ENCODE measurements around the gene COX19. TPM values are rescaled to one million over a fixed set of nuclear protein-coding genes. Genes with fewer than 3 reads are reported as not detected.

COX19 gene
- polyA plus RNA-seq, 4 donors = 10.3 to 17.0 (median 14.8) TPM

DNA sequence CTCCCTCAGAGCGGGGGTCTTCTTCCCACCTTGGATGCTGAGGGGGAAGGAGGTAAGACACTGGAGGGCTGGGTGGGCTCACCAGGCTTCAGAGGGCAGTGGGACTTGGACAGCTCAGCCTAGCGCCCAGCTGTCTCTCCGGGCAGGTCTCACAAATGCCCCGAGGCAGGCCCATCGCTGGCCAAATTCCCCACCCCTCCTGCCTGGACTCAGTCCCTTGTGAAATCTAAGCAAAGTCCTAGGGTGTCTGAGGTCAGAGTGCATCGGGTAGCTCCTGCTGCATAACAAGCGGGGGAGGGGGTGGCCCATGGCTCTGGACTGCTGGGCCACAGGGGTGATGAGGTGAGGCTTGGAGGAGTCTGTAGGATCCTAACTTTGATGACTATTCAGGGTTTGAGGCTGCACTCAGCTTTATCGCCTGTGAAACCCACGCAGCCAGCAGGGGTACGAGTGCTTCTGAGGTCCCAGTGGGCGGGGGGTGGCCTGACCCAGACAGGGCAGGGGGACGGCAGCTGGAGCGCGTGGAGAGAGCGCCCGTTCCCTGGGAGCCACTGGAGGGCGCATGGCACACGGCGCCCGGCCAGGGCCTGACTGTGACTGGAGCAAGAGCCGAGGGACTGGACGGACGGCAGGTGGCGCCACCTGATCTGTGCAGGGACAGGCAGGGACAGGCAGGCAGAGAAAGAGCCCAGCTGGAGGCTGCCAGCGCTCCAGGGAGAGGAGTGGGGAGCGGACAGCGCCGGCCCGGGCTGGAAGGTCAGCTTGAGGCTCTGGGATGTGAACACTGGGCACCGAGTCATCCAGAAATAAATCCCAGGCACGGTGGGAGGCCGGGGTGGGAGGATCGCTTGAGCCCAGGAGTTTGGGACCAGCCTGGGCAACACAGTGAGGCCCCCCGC lies 17.6 kb upstream of the COX19 start:
- peak; percentile 66 to 96 (median 90) for DNase-seq (ENCODE audit: low read depth in 4 of 4, low spot score in 2 of 4)

DNA sequence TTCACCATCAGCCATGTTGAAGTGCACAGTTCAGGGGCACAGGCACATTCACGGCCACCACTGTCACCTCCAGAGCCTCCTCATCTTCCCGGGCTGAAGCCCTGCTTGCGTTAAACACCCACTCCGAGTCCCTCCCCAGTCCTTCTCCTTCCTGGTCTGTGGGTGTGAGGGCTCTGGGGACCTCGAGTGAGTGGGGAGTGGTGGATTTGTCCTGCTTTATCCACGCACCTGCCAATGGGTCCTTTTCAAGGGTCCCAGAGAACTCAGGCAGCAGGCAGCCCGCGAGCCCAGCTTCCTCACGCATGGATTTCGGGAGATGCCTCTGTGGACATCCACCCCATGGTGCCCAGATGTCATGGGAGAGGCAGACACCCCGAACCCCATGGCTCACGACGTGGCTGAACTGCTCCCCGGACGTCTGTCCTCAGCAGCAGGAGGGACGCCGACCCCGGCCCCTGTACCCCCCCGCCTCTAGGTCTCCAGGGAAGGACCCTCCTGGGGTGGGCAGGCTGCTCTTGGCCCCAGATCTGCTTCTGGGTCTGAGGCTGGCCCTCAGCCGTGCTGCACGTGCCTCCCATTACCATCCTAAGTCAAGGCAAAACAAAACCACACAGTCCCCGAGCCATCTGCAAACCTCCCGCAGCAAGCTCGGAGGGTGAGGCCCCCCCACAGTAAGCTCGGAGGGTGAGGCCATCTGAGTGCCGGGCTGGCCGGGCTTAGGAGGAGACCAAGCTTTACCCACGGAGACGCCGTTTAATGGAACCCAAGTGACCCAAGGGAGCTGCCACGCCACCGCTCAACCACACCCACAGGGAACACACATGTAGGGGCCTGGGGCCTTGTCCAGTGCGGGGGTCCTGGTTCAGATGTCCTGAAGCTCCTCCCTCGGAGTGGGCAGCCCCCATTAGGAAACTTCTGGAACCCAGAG lies 16.6 kb upstream of the COX19 start:
- no peak for DNase-seq (ENCODE audit: low read depth in 4 of 4, low spot score in 2 of 4)

DNA sequence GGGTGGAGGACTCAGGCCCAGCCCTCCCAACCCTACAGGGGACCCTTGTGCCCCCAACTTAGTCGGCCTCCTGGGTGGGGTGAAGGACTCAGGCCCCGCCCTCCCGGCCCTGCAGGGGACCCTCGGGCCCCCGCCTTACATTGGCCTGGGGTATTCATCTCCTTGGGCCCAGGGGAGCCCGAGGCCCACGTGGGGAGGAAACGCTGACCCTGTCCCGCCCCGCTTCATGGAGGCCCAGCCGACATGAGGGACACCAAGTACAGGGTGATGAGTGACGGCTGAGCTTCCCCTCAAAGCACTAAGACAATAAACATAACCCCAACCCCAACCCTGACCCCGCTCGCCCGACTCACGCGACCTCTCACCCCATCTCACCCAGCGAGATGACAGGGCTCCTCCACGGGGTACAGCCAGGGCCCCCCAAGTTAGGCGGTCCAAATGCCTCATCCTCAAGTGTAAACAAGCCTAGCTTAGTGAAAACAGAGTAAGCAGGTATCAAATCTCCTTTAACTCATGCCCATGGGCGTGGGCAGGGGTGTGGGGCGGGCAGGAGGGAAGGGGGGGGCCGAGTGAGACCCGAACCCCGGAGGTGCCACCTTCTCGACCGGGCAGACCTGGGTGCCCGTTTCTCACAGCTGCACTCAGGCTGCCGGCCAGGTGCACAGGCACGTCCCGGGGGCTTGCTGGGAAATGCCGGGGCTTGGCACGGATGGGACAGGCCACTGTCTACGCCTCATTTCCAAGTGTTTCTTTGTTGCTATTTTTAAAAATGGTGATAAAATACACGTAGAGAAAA lies 15.8 kb upstream of the COX19 start:
- no peak for DNase-seq (ENCODE audit: low read depth in 4 of 4, low spot score in 2 of 4)

DNA sequence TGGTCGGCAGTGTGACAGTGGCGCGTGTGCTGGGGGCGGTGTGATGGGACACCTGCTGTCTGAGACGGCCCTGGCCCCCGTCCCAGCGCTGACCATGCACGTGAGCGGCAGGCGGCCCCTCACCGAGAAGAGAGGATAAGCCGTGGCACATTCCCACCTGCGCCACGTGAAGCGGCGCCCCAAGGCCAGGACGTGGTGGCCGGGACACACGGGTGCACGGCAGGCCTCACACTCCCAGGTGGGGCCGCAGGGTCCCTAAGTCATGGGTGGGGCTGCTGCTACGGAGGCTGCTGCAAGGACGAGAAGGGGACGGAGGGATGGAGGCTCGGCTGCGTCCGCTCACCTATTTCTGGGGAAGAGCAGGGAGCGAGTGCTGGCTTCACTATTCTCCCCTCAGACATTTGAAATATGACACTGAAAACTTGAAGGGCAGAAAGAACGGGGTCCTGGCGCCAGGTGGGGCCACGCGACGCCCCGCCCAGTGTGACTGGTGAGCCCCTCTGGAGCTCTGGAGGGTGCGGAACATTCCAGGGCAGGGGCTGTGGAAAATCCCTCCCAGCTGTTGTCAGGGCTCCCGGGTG lies 15.1 kb upstream of the COX19 start:
- DNase-seq (ENCODE audit: low read depth in 4 of 4, low spot score in 2 of 4) = no peak

DNA sequence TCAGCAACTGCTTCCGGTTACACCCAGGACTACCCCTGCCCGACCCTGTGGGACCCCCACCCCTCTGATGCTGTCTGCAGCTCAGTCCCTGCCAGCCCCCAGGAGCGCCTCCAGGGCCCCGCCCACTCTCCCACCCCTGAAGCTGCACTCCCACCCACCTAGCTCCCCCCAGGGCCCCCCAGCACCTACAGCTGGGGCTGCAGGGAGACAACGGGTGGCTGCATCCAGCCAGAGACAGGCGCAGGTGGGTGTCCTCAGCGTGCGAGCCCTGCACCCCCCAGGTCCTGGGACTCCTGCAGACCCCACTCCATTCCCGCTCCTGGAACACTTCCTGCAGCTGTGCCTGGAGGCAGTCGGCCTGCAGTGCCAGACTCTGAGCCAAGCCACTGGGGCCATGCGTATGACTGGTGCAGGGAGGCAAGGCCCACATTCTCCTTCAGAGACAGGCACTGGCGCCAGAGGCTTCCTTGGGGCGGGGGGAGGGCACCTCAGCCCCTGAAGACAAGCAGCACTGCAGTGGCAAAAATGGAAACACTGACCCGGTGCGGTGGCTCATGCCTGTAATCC lies 13.7 kb upstream of the COX19 start:
- DNase-seq (ENCODE audit: low read depth in 4 of 4, low spot score in 2 of 4) = no peak

DNA sequence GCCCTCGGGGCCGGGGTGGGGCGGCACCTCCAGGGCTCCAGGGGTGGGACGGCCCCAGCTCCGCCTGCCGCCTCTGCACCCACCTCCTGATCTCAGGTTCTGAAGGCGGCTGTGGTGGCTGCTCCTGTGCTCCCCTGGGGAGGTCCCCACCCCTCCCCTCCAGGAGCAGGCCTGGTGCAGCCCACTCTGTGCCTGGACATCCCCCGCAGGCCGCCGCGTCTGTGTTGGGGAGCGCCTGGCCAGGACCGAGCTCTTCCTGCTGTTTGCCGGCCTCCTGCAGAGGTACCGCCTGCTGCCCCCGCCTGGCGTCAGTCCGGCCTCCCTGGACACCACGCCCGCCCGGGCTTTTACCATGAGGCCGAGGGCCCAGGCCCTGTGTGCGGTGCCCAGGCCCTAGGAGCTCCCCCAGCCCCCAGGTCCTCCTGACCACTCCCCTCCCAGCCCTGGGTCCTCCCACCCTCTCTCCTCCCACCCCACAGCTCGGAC lies 13.1 kb upstream of the COX19 start:
- no peak for DNase-seq (ENCODE audit: low read depth in 4 of 4, low spot score in 2 of 4)

DNA sequence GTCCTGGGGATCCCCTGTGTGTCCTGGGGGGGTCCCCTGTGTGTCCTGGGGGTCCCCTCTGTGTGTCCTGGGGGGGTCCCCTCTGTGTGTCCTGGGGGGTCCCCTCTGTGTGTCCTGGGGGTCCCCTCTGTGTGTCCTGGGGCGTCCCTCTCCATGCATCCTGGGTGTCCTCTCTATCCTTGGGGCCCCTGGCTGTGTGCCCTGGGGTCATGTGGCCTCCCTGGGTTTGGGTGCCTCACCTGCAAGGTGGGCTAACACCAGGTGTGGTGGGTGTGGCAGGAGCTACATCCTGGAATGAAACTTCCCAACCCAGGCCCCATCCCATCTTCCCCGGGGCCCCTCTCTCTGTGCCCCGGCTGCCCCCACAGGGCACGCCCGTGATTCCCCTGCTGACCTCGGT lies 12.6 kb upstream of the COX19 start:
- DNase-seq (ENCODE audit: low read depth in 4 of 4, low spot score in 2 of 4) = no peak

DNA sequence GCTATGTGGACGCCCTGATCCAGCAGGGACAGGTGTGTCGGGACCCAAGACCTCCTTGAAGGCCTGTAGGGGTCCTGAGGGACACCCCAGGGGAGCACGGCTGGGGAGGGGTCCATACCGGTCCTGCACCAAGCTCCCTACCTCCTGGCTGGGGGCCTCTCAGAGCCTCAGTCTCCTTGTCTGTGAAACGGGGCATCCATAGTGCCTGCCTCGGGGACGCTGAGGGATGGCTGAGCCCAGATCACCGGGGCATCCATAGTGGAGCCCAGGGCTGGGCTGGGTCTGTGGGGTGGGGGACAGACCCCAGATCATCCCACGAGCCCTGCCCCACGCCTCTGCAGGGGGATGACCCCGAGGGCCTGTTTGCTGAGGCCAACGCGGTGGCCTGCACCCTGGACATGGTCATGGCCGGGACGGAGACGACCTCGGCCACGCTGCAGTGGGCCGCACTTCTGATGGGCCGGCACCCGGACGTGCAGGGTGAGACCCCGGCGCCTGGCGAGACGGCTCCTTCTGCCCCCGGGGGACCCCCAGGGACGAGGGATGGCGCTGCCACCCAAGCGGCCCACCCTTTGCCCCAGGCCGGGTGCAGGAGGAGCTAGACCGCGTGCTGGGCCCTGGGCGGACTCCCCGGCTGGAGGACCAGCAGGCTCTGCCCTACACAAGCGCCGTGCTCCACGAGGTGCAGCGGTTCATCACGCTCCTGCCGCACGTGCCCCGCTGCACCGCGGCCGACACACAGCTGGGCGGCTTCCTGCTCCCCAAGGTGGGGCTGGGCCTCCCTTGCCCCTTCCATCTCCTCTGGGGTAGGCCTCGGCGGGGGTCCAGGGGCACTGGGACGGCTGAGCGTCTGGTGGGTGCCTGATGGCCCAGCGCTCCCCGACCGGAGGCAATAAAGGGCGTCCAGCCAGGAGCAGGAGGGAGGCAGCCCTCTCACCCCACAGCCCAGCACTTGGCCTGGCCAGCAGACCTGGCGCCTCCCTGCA lies 11.7 kb upstream of the COX19 start:
- no peak for DNase-seq (ENCODE audit: low read depth in 4 of 4, low spot score in 2 of 4)

DNA sequence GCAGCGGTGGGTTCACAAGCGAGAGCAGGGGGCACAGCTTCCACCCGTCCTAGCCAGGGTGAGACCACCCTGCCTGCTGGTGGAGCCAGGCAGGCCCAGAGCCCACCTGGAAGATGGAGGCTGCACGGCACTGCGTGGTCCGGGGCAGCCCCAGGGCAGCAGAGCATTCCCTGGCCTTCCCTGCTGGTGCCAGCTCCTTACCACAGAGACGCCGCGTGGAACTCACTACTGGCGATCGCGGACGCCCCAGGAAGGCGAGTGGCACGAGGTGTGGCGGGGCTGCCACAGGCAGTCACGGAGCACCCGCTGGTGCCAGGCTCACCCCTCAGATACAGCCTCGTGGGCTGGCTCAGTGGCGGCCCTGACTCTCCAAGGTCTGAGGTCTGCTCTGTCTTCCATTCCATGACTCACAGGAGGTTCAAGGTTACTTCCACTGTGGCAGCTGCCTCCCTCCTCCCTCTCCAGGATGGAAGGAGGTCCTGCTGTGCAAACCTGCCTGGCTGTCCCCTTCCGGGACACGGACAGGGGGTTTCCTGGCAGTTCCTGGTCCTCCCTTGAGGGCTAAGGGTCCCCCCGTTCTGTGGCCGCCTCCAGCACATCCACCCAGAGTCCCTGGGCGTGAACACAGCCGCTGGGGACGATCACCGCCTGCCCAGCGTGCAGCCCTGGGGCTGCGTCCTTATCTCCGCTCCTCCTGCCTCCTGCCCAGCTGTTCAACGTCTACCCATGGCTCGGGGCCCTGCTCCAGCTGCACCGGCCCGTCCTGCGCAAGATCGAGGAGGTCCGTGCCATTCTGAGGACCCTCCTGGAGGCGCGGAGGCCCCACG lies 10.8 kb upstream of the COX19 start:
- DNase-seq (ENCODE audit: low read depth in 4 of 4, low spot score in 2 of 4) = no peak

DNA sequence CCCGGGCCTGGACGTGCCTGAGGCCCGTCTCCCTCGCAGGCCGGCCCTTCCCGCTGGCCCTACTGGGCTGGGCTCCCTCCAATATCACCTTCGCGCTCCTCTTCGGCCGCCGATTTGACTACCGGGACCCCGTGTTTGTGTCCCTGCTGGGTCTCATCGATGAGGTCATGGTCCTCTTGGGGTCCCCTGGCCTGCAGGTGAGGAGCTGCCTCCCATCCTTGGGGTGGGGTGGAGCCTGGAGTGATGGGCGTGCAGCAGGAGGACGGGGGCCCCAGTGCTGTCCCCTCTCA lies 9.7 kb upstream of the COX19 start:
- no peak for DNase-seq (ENCODE audit: low read depth in 4 of 4, low spot score in 2 of 4)

DNA sequence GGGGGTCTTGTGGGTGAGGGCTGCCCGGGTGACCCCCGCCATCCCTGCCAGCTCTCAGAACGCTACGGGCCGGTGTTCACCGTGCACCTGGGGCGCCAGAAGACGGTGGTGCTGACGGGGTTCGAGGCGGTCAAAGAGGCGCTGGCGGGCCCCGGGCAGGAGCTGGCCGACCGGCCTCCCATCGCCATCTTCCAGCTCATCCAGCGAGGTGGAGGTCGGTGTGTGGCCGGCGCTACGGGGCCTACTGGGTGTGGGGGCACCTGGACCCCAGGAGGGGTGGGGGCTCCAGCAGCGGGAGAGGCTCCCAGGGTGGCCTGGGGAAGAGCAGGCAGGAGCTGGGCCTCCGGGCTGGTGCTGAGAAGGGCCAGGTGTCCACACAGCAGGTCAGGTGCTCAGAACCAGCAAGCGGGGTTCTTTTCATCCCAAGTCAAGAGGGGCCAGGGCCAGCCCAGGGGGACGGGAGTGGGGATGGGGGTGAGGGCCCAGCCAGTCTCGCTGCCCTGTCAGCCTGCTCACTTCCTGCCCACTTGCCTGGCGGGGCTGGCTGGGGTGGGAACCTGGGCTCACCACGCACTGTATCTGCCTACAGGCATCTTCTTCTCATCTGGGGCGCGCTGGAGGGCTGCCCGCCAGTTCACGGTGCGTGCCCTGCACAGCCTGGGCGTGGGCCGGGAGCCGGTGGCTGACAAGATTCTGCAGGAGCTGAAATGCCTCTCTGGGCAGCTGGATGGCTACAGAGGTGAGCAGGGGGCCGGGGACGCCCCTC lies 9.2 kb upstream of the COX19 start:
- DNase-seq (ENCODE audit: low read depth in 4 of 4, low spot score in 2 of 4) = no peak

DNA sequence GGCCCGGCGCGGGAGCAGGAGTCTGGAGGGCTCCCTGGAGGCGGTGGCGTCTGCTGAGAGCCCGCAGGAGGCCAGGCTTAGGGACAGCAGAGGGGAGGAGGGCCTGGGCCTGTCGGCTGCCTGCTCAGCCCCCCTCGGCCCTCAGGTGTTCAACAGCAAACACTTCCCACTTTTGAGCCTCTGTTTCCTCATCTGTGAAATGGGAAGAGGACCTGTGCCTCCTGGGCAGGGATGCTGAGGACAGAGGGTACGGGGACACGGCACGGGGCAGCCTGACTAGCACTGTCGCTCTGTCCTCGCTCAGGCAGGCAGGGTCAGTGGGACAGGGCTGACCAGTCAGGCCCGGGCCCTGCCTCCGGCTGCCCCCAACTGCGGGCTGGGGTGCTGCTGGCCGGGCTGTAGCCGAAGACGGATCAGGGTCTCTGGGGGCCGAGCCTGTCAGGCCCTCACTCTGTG lies 8.3 kb upstream of the COX19 start:
- no peak for DNase-seq (ENCODE audit: low read depth in 4 of 4, low spot score in 2 of 4)

DNA sequence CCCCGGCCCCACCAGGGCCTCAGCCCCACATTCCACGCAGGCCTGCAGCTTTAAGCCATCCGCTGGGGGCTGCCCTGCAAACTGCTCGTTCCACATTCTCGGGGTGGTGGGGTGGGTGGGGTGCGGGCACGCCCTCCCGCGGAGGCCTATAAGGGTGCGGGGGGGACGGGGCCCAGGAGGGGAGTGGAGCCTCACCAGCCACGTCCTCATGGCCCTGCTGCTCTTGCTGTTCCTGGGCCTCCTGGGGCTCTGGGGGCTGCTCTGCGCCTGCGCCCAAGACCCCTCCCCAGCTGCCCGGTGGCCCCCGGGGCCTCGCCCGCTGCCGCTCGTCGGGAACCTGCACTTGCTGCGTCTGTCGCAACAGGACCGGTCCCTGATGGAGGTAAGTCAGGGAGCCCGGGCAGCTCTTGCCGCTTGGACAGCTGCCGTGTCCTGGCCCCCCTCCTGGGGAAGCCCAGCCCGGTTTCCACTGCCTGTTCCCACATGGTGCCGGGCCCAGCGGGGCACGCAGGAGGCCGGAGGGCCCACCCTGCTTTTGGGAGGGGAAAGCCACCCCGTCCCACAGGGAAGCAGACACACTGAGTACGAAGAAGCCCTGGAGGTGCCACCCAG lies 7.8 kb upstream of the COX19 start, which contains the start of gene CYP2W1:
TSS of gene CYP2W1 (plus strand) at position 178 of the 612 bp plus-strand sequence. CDS start at position 209, 31 bp downstream.
- DNase-seq (ENCODE audit: low read depth in 4 of 4, low spot score in 2 of 4) = no peak

DNA sequence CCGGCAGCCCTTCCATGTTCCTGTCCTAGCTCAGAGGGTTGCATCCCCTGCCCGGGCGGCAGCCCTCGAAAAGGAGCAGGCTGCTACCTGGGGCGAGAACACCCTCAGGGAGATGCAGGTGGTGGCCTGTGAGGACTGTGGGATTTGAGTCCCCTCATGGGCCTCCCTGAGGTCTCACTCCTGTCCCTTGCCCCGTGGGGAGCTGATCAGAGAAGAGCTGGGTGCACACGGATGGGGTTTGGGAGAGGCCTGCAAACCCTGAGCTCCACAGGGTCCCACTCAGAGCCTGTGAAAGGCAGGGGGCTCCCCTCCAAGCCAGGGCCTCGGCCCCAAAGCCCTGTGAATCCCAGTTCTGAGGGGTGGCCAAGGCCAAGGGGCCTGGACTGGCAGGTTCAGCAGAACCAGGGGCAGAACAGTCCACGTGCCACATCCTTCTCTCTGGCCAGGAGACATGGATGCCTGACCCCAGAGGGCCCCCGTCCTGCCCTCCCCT lies 7.2 kb upstream of the COX19 start:
- DNase-seq (ENCODE audit: low read depth in 4 of 4, low spot score in 2 of 4) = no peak

DNA sequence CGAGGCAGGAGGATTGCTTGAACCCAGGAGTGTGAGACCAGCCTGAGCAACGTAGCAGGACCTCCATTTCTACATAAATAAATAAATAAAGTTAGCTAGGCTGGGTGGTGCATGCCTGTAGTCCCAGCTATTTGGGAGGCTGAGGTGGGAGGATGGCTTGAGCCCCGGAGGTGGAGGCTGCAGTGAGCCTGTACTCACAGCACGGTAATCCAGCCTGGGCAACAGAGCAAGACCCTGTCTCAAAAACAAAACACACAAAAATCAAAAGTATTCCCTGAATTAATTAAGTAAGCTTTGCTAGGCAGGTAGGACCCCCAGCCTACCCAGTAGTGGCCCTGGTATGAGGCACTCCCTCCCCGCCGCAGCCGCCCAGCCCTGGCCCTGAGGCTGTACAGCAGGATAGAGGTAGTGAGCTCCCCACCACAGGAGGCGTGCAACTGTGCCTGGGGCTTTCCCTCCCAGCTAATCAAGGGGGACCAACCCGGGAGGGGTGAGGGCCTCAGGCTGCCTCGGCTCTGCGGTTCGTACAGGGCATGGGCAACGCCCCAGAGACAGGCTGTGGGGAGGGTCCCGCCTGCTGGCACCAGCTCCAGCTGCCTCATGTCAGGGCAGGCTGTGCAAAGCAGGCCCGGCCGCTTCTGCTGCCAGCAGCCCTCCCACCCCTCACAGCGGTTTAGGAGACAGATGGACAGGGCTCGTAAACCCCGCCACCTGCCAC lies 6.6 kb upstream of the COX19 start:
- DNase-seq (ENCODE audit: low read depth in 4 of 4, low spot score in 2 of 4) = no peak

All from left renal cortex interstitium (tissue), 4 donors.